ENCODE data around the gene ZIC1. TPM values are rescaled to one million over a fixed set of nuclear protein-coding genes. Genes with fewer than 3 reads are reported as not detected.

Gene ZIC1
- polyA plus RNA-seq, 3 donors, result 2.7 TPM; not detected in 2

- WGBS, 3 donors, result 7 to 11% (median 10%) methylated on average over 2 of the region's 2 CpGs
- H3K27ac ChIP-seq (ENCODE audit: low read depth, low read length), result no peak overlapping the region
Observed at GRCh38 chr3:147415874-147416273, 6.7 kb downstream of the ZIC1 start.

GRCh38 chr3:147416931-147417330 is 7.8 kb downstream of the ZIC1 start:
- WGBS, 3 donors, result 14 to 25% (median 20%) methylated on average over 1 of the region's 1 CpG
- no peak overlapping the region for H3K27ac ChIP-seq (ENCODE audit: low read depth, low read length)

- H3K27ac ChIP-seq (ENCODE audit: low read depth, low read length), result no peak overlapping the region
- WGBS, 3 donors, result 45 to 47% (median 46%) methylated on average over 7 of the region's 7 CpGs
Observed at GRCh38 chr3:147417551-147418295, 8.6 kb downstream of the ZIC1 start.

DNA sequence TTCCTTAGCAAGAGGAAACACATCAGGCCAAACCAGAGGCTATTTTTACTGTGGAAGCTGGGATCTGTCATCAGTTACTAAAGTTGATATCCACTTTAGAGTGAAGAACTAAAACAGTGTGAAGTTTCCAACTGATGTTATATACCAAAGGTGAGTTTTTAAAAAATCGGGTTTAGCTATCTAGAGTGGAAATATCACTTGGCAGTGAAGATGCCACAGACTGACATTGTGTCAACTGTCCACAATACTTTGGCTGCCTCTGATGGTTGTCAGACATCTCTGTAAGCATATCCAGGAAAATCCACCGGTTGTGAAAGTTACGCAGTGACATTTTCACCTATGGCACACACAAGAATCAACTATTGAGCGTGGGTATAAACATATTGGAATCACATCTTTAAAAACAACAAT is 9.2 kb downstream of the ZIC1 start:
- WGBS, 3 donors, result 30 to 36% (median 31%) methylated on average over 4 of the region's 4 CpGs
- H3K27ac ChIP-seq (ENCODE audit: low read depth, low read length), result no peak overlapping the region

GRCh38 chr3:147418808-147419701 is 9.9 kb downstream of the ZIC1 start:
- no peak overlapping the region for H3K27ac ChIP-seq (ENCODE audit: low read depth, low read length)
- WGBS, 3 donors, result 2 to 6% (median 4%) methylated on average over 54 of the region's 54 CpGs

DNA sequence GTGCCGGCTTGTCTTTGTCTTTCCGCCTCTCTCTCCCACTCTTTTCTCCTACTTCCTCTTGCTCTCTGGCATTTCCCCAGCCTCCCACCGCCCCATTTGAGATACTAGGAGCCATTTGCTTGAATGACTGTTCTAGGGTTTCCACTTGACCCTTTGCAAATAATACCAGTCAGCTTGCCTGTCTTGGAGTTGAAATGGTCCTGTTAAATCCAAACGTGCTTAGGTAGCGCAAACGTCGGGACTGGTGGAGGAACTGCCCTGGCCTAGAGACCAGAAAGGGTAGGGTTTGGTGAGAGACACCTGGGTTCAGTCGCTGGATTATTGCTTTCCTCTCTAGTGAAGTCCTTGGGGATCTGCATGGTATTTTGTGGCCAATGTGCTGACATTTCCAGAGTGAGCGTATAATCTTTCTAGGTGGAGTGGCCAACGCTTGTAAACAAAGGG is 10.6 kb downstream of the ZIC1 start:
- WGBS, 3 donors, result 18 to 23% (median 19%) methylated on average over 10 of the region's 10 CpGs
- H3K27ac ChIP-seq (ENCODE audit: low read depth, low read length), result no peak overlapping the region

GRCh38 chr3:147420353-147421183 is 11.4 kb downstream of the ZIC1 start:
- no peak overlapping the region for H3K27ac ChIP-seq (ENCODE audit: low read depth, low read length)
- WGBS, 3 donors, result 10 to 14% (median 11%) methylated on average over 32 of the region's 32 CpGs

GRCh38 chr3:147421184-147421912 is 12.2 kb downstream of the ZIC1 start:
- WGBS, 3 donors, result 5 to 11% (median 9%) methylated on average over 50 to 53 of the region's 53 CpGs
- no peak overlapping the region for H3K27ac ChIP-seq (ENCODE audit: low read depth, low read length)

DNA sequence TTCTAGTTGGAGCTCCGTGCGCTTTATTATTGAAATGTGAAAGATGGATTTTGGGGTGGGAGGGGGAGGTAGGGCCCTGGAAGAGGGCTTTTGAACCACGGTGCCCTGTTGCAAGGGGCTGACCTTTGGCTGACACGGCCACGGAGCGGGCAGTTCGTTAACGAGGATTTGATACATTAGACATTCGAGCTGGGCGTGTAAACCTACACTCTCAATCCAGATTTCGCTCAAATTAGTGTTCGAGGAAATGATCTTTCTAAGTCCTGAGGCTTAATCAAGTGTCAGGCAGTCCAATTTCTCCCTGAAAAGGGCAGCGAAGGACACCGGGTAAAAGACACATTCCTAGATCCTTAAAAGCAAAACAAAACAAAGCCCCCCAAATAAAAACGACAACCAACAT is 13.0 kb downstream of the ZIC1 start:
- 9 to 14% (median 12%) methylated on average over 15 of the region's 15 CpGs for WGBS, 3 donors
- no peak overlapping the region for H3K27ac ChIP-seq (ENCODE audit: low read depth, low read length)

- no peak overlapping the region for H3K27ac ChIP-seq (ENCODE audit: low read depth, low read length)
- 9 to 11% (median 11%) methylated on average over 36 of the region's 36 CpGs for WGBS, 3 donors
Observed at GRCh38 chr3:147422601-147423536, 13.7 kb downstream of the ZIC1 start.

DNA sequence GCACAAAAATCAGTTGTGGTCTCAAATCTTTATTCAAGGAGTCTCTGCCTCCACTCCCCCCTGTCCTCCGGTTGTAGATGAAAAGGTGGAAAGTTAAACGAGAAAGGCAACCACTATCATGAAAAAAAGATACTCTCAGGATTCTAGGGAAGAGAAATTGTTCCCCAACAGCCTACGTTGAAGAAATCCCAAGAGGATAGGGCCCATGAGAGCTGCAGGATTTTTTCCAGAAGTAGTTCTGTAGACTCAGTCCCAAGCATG is 14.3 kb downstream of the ZIC1 start:
- no peak overlapping the region for H3K27ac ChIP-seq (ENCODE audit: low read depth, low read length)
- 4 to 5% (median 4%) methylated on average over 3 of the region's 3 CpGs for WGBS, 3 donors

DNA sequence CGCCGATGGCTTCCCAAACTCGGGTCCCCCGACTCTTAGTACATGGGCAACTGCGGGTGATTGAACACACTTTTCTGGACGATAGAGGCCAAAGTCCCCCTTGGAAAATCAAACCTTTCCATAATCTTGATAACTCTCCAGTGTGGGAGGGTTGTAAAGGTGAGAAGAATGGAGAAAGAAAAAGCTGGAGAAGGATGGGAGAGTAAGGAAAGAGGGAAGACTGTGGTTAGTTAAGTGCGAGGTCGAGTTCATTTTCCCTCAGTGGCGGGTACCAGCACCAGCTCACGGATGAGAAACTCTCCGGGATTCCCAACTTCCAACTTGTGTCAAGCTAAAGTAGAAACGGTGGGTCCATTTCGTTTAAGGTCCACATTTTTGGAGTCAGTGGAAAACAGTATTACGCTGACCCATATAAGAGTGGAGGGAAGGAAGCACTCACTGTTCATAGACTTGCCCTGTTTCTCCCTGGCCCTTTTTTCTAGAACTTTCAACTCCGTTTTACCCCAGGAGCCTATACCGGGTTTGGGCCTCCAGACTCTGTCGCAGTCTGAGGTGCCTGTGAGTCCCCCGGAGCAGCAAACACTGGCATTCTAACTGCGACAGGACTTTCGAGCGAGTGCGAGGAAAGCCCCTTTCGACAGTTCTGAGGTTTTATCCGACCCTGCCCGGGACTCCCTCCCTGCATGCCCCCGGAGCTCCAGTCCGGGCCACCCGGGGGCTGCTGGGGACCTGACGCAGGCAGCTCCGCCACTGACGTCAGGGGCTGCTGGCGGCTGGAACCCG is 14.8 kb downstream of the ZIC1 start:
- WGBS, 3 donors, result 8 to 9% (median 9%) methylated on average over 33 of the region's 33 CpGs
- H3K27ac ChIP-seq (ENCODE audit: low read depth, low read length), result no peak overlapping the region

- no peak overlapping the region for H3K27ac ChIP-seq (ENCODE audit: low read depth, low read length)
- 10 to 15% (median 11%) methylated on average over 14 of the region's 14 CpGs for WGBS, 3 donors
Observed at GRCh38 chr3:147424581-147425387, 15.6 kb downstream of the ZIC1 start.

- no peak overlapping the region for H3K27ac ChIP-seq (ENCODE audit: low read depth, low read length)
- WGBS, 3 donors, result 23 to 31% (median 28%) methylated on average over 1 of the region's 1 CpG
Observed at GRCh38 chr3:147425388-147425850, 16.3 kb downstream of the ZIC1 start.

DNA sequence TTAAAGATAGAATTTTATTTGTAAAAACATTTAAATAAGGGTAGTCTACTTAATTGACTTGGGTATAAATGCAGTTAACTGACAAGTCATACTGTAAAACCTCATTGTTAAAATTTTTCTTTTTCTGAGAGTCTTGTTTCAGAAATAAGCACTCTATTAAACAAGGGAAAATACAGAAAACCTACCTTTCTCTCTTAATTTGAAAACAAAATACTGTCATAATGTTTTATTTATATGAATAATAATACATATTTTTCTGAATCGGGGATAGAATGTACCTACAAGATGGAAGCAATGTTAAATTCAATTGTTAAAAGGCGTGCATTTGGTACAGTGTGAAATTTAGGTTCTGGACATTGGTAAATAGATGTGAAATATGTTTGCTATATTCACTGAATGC is 17.8 kb downstream of the ZIC1 start:
- 90 to 91% (median 90%) methylated on average over 2 of the region's 2 CpGs for WGBS, 3 donors
- no peak overlapping the region for H3K27ac ChIP-seq (ENCODE audit: low read depth, low read length)

DNA sequence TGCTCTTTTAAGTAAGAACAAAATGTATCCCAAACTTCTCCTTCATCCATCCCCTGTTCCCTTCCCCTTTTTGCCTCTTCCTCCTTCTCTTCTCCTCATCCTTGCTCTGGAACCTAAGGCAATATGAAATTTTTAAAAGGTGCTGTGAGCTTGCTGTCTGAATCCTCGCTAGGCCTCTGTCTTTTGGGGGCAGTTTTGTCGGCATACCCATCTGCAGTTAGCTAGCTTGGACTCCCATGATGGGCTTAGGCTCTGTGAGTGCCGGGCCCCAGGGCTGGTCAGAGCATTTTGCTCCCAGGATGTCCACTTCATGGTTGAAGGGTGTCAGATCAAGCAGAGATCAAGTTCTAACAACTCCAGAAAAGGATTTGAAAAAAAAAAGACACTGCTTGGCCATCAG is 18.6 kb downstream of the ZIC1 start:
- 51 to 74% (median 65%) methylated on average over 3 of the region's 3 CpGs for WGBS, 3 donors
- H3K27ac ChIP-seq (ENCODE audit: low read depth, low read length), result no peak overlapping the region
